ENCODE data around the gene NHLRC4. TPM values are rescaled to one million over a fixed set of nuclear protein-coding genes. Genes with fewer than 3 reads are reported as not detected.

NHLRC4 gene
- polyA plus RNA-seq, 3 donors, result 0.29 to 0.57 (median 0.36) TPM

DNA sequence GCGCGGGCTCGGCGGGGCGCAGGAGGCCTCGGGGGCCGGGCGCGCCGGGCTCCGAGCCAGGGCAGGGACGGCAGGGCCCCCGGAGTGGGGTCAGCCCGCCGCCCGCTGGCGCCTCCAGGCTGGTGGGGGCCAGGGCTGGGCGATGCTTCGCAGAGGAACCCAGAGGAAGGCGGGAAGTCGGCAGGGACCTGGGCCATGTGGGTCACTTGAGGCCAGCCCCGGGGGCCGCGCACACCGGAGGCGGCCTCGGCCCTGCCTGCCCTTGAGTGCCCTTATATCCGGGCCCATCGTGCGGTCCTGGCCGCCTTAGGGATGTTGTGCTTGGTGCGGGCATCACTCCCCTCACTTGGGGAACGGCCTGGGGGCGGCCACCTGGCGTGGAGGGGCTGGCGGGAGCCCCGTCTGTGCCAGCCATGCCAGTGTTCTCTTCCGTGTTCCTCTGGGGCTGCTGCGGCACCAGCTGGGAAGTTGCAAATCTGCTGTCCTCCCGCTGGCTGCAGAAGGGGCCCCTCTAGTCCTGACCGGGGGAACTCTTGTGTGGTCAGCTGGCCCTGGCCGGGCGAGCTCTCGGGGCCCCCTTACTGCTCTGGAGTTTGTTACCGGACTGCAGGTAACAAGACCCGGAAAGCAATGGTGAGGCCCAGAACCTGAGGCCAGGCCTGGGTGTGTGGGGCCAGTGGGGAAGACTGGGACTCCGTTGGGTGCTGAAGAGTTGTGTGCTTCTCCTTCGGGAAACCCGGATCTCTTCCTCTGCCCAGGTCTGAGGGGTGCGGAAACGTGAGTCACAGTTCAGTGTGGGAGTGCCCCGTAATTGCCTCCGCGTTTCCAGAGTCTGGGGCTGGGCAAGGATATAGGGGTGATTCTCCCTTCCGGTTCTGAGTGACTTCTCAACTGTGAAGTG, 38.4 kb upstream of the NHLRC4 start:
- H3K4me3 Mint-ChIP-seq, result peak overlapping the region; percentile 88 to 92
- peaks cover 2 to 11% of the 10 kb centered on the region in 2 donors for H3K36me3 Mint-ChIP-seq
- no peaks in the 10 kb centered on the region for H3K9me3 Mint-ChIP-seq
- H3K27me3 Mint-ChIP-seq (ENCODE audit: low read depth in 3 of 3), result peaks cover 0 to 1% (median 0%) of the 10 kb centered on the region in 3 donors
- Histone ChIP-seq H3K4me3 (replicated peaks in 1 of 3; ENCODE audit: low read depth in 2 of 3, low read length in 3 of 3) (peak overlapping the region; percentile 52 to 91 (median 76)), H3K9me3 (replicated peaks in 1 of 2; ENCODE audit: control insufficient read depth in 1 of 2, insufficient read depth in 1 of 2, low read length in 2 of 2) (no peaks in the 10 kb centered on the region), H2AFZ (ENCODE audit: insufficient read depth, low read depth, low read length, poor library complexity, severe bottlenecking) (peak overlapping the region; percentile 71), H3K4me2 (replicated peaks; ENCODE audit: extremely low read depth, low read length, poor library complexity, severe bottlenecking) (peak overlapping the region; percentile 98), H3K9ac (ENCODE audit: insufficient read depth, low read length, poor library complexity, severe bottlenecking) (peak overlapping the region; percentile 80), H3K79me2 (ENCODE audit: insufficient read depth, low read length) (peaks cover 61% of the 10 kb centered on the region), H3K36me3 (replicated peaks in 1 of 2; ENCODE audit: control insufficient read depth in 1 of 2, insufficient read depth in 2 of 2, low read length in 2 of 2) (peaks cover 0 to 4% of the 10 kb centered on the region in 2 donors), H3K27me3 (ENCODE audit: control insufficient read depth in 2 of 2, insufficient read depth in 2 of 2, low read length in 2 of 2) (no peaks in the 10 kb centered on the region), H3K27ac (ENCODE audit: low read depth in 1 of 2, low read length in 2 of 2) (peak overlapping the region; percentile 45 to 87), H3K4me1 (ENCODE audit: control insufficient read depth in 1 of 2, insufficient read depth in 2 of 2, low read length in 2 of 2) (peaks cover 29 to 43% of the 10 kb centered on the region in 2 donors), H4K20me1 (ENCODE audit: insufficient read depth, low read length) (peaks cover 51% of the 10 kb centered on the region)
- under 1% methylated on average over 50 of the region's 55 CpGs for WGBS (ENCODE audit: insufficient coverage)
- intact Hi-C loops (cut with micrococcal nuclease), result loop anchor here (5.0 kb wide), 3 partner anchors 109 to 131 kb away; partner anchors contain the start of genes METTL26 (in 2 of the 2), DECR2 (in 1 of the 2) and NME4 (in 1 of the 2)
- DNase-seq, result peak; percentile 64 to 89 (median 75)
- peaks cover 38% of the 10 kb centered on the region for H3K4me1 Mint-ChIP-seq
- TF ChIP-seq, protein P1, sequence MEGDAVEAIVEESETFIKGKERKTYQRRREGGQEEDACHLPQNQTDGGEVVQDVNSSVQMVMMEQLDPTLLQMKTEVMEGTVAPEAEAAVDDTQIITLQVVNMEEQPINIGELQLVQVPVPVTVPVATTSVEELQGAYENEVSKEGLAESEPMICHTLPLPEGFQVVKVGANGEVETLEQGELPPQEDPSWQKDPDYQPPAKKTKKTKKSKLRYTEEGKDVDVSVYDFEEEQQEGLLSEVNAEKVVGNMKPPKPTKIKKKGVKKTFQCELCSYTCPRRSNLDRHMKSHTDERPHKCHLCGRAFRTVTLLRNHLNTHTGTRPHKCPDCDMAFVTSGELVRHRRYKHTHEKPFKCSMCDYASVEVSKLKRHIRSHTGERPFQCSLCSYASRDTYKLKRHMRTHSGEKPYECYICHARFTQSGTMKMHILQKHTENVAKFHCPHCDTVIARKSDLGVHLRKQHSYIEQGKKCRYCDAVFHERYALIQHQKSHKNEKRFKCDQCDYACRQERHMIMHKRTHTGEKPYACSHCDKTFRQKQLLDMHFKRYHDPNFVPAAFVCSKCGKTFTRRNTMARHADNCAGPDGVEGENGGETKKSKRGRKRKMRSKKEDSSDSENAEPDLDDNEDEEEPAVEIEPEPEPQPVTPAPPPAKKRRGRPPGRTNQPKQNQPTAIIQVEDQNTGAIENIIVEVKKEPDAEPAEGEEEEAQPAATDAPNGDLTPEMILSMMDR (IDR thresholded peaks at IDR 0.05), result no peak
- peak overlapping the region; percentile 83 to 94 (median 89) for H3K27ac Mint-ChIP-seq

DNA sequence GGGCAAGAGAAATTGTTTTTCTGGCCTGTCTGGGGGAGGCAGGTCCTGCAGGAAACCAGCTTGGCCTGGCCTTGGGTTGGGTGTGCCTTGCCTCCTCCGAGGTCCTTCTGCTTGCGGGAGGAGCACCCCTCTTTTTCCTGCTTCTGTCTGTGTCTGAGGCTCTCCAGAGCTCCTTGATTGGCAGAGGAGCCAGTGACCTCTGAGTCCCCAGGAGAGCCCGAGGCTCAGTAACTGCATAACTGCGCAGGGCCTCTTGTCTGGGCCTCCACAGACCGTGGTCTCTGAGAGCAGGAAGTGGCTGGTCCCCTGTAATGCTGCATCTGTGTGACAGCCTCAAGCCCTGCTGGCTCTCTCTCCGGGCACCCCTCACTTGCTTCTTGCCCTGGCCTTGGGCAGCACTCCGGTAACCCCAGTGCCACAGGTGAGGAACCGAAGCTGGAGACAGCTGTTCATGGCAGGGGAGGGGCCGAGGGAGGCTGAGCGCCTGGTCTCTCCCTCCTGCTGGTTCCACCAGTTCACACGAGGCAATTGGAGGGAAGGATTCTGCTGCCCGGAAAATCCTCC, 37.7 kb upstream of the NHLRC4 start:
- no peaks in the 10 kb centered on the region for H3K9me3 ChIP-seq (replicated peaks in 1 of 2; ENCODE audit: control insufficient read depth in 1 of 2, insufficient read depth in 1 of 2, low read length in 2 of 2)
- Mint-ChIP-seq H3K36me3 (peaks cover 2 to 11% of the 10 kb centered on the region in 2 donors), H3K27ac (peak overlapping the region; percentile 83 to 94 (median 89)), H3K27me3 (ENCODE audit: low read depth in 3 of 3) (peaks cover 0 to 1% (median 0%) of the 10 kb centered on the region in 3 donors), H3K9me3 (no peaks in the 10 kb centered on the region), H3K4me3 (peak overlapping the region; percentile 88 to 92), H3K4me1 (peaks cover 36% of the 10 kb centered on the region)
- peak overlapping the region; percentile 52 to 91 (median 76) for H3K4me3 ChIP-seq (replicated peaks in 1 of 3; ENCODE audit: low read depth in 2 of 3, low read length in 3 of 3)
- intact Hi-C loops (cut with micrococcal nuclease), result loop anchor here (5.0 kb wide), 3 partner anchors 108 to 132 kb away; partner anchors contain the start of genes METTL26 (in 2 of the 2), DECR2 (in 1 of the 2) and NME4 (in 1 of the 2)
- H3K36me3 ChIP-seq (replicated peaks in 1 of 2; ENCODE audit: control insufficient read depth in 1 of 2, insufficient read depth in 2 of 2, low read length in 2 of 2), result peaks cover 0 to 4% of the 10 kb centered on the region in 2 donors
- peak overlapping the region; percentile 80 for H3K9ac ChIP-seq (ENCODE audit: insufficient read depth, low read length, poor library complexity, severe bottlenecking)
- WGBS (ENCODE audit: insufficient coverage), result 50% methylated on average over 12 of the region's 12 CpGs
- peak overlapping the region; percentile 71 for H2AFZ ChIP-seq (ENCODE audit: insufficient read depth, low read depth, low read length, poor library complexity, severe bottlenecking)
- H3K79me2 ChIP-seq (ENCODE audit: insufficient read depth, low read length), result peaks cover 68% of the 10 kb centered on the region
- peak overlapping the region; percentile 45 to 87 for H3K27ac ChIP-seq (ENCODE audit: low read depth in 1 of 2, low read length in 2 of 2)
- H3K27me3 ChIP-seq (ENCODE audit: control insufficient read depth in 2 of 2, insufficient read depth in 2 of 2, low read length in 2 of 2), result no peaks in the 10 kb centered on the region
- DNase-seq, result no peak
- H4K20me1 ChIP-seq (ENCODE audit: insufficient read depth, low read length), result peaks cover 58% of the 10 kb centered on the region
- peak overlapping the region; percentile 98 for H3K4me2 ChIP-seq (replicated peaks; ENCODE audit: extremely low read depth, low read length, poor library complexity, severe bottlenecking)
- H3K4me1 ChIP-seq (ENCODE audit: control insufficient read depth in 1 of 2, insufficient read depth in 2 of 2, low read length in 2 of 2), result peaks cover 29 to 43% of the 10 kb centered on the region in 2 donors
- TF ChIP-seq, protein P1 (IDR thresholded peaks at IDR 0.05), result no peak

Data from CD14-positive monocyte (primary cell).